ENCODE results near the gene TRMT61B. TPM values are rescaled to one million over a fixed set of nuclear protein-coding genes. Genes with fewer than 3 reads are reported as not detected.

The TRMT61B gene
- total and polyA plus RNA-seq, 9 of the 15 experiments (the other 6 are each of a cell fraction or from before 2014, with no cell fraction given), result 13.2 to 28.3 (median 19.5) TPM

- intact Hi-C loops (cut with micrococcal nuclease), result no loop called here
- no peak for FAIRE-seq
- WGBS (ENCODE audit: insufficient coverage, low coverage, missing lambda C conversion rate), result 0% methylated on average over 2 of the region's 2 CpGs
Measured at GRCh38 chr2:28833740-28834470, 36.2 kb downstream of the TRMT61B start.

GRCh38 chr2:28828382-28828781 lies 41.7 kb downstream of the TRMT61B start:
- intact Hi-C loops (cut with micrococcal nuclease), result loop anchor here (5.0 kb wide), 1 partner anchor 69 kb away; no protein-coding TSS in a partner anchor
- 0 out of 2 replicates have a peak, but pooled peaks have one; percentile 31 for TF ChIP-seq JUNB (CRISPR knock-in tag; conservative IDR thresholded peaks at IDR 0.05)
- TF ChIP-seq FOSL1 (tag; conservative IDR thresholded peaks at IDR 0.05), result peak; percentile 68
- peak; percentile 56; the same call in 1 of the 2 replicates for TF ChIP-seq JUND (IDR thresholded peaks at IDR 0.05; ENCODE audit: borderline replicate concordance, low read depth, low read length)
- TF ChIP-seq JUND (tag; IDR thresholded peaks at IDR 0.05; ENCODE audit: borderline replicate concordance, low read depth, low read length), result peak; percentile 61; the same call in 1 of the 3 replicates
- TF ChIP-seq MAFG (tag; conservative IDR thresholded peaks at IDR 0.05), result peak; percentile 45; the same call in 1 of the 2 replicates
- no peak for TF ChIP-seq PURB (CRISPR knock-in tag; IDR thresholded peaks at IDR 0.05; ENCODE audit: low read depth)
- TF ChIP-seq THAP12 (CRISPR knock-in tag; IDR thresholded peaks at IDR 0.05), result no peak
- TF ChIP-seq C11orf30 (IDR thresholded peaks at IDR 0.05; ENCODE audit: low read depth), result peak; percentile 47
- TF ChIP-seq ZNF316 (IDR thresholded peaks at IDR 0.05), result peak; percentile 42; the same call in 1 of the 2 replicates

More at GRCh38 chr2:28833740-28834470, 36.2 kb downstream of the TRMT61B start:
- Histone ChIP-seq H3K4me2 (ENCODE audit: insufficient read depth, low read length) (no peak overlapping the region), H3K9ac (ENCODE audit: insufficient read depth in 1 of 2, low read depth in 2 of 2, low read length in 2 of 2) (no peak overlapping the region), H3K27me3 (ENCODE audit: control insufficient read depth in 2 of 2, insufficient read depth in 2 of 2, low read length in 2 of 2) (no peaks in the 10 kb centered on the region), H4K20me1 (replicated peaks; ENCODE audit: control insufficient read depth, insufficient read depth, low read length) (no peaks in the 10 kb centered on the region), H3K4me1 (replicated peaks in 1 of 2; ENCODE audit: control insufficient read depth in 2 of 2, insufficient read depth in 2 of 2, low read length in 2 of 2) (no peaks in the 10 kb centered on the region), H3K4me3 (no peak overlapping the region), H3K36me3 (ENCODE audit: control insufficient read depth, insufficient read depth, low read length) (no peaks in the 10 kb centered on the region), H3K79me2 (ENCODE audit: control insufficient read depth, insufficient read depth, low read length) (no peaks in the 10 kb centered on the region), H3K9me3 (replicated peaks; ENCODE audit: control insufficient read depth, insufficient read depth, low read depth, low read length) (no peaks in the 10 kb centered on the region), H3K27ac (ENCODE audit: extremely low read depth, low read depth, low read length) (no peak overlapping the region), H3K9me1 (ENCODE audit: control insufficient read depth, insufficient read depth, low read length) (no peaks in the 10 kb centered on the region), H2AFZ (ENCODE audit: low read depth, low read length) (no peak overlapping the region)
- ChIA-PET CTCF (ENCODE audit: low intra/inter-chr PET ratio) (no interaction called here), POLR2A (no interaction called here)
- in situ Hi-C loops (cut with MboI), result loop anchor here (10.0 kb wide), 1 partner anchor 371 kb away; no protein-coding TSS in a partner anchor
- TF ChIP-seq C11orf30 (IDR thresholded peaks at IDR 0.05; ENCODE audit: low read depth), result peak; percentile 32; the same call in 1 of the 2 replicates
- peak; percentile 5; the same call in 1 of the 2 replicates for TF ChIP-seq NFE2L1 (tag; IDR thresholded peaks at IDR 0.05; ENCODE audit: borderline replicate concordance, low read depth)
- peak; percentile 55 for TF ChIP-seq ZNF316 (IDR thresholded peaks at IDR 0.05)
- TF ChIP-seq MAFG (tag; conservative IDR thresholded peaks at IDR 0.05), result peak; percentile 45; the same call in 1 of the 2 replicates
- no peak for TF ChIP-seq POLR2AphosphoS5 (IDR thresholded peaks at IDR 0.05; ENCODE audit: control insufficient read depth, insufficient read depth, low read depth, low read length)
- no TSS peak for BruUV-seq (replicated peaks)
- DNase-seq (ENCODE audit: extremely low read depth in 1 of 4, low spot score in 3 of 4), result no peak
- ATAC-seq, result no peak

More at GRCh38 chr2:28828382-28828781, 41.7 kb downstream of the TRMT61B start:
- no peaks in the 10 kb centered on the region for H3K4me1 ChIP-seq (replicated peaks in 1 of 2; ENCODE audit: control insufficient read depth in 2 of 2, insufficient read depth in 2 of 2, low read length in 2 of 2)
- ATAC-seq, result no peak
- no peak overlapping the region for H2AFZ ChIP-seq (ENCODE audit: low read depth, low read length)
- H3K27me3 ChIP-seq (ENCODE audit: control insufficient read depth in 2 of 2, insufficient read depth in 2 of 2, low read length in 2 of 2), result no peaks in the 10 kb centered on the region; a peak in 1 of 5 replicates
- no peaks in the 10 kb centered on the region for H3K9me3 ChIP-seq (replicated peaks; ENCODE audit: control insufficient read depth, insufficient read depth, low read depth, low read length)
- H3K9ac ChIP-seq (ENCODE audit: insufficient read depth in 1 of 2, low read depth in 2 of 2, low read length in 2 of 2), result no peak overlapping the region
- WGBS (ENCODE audit: insufficient coverage, low coverage, missing lambda C conversion rate), result 11% methylated on average over 2 of the region's 2 CpGs
- H3K9me1 ChIP-seq (ENCODE audit: control insufficient read depth, insufficient read depth, low read length), result no peaks in the 10 kb centered on the region
- H3K36me3 ChIP-seq (ENCODE audit: control insufficient read depth, insufficient read depth, low read length), result no peaks in the 10 kb centered on the region
- H3K79me2 ChIP-seq (ENCODE audit: control insufficient read depth, insufficient read depth, low read length), result no peaks in the 10 kb centered on the region
- H3K27ac ChIP-seq (ENCODE audit: extremely low read depth, low read depth, low read length), result no peak overlapping the region
- H3K4me2 ChIP-seq (ENCODE audit: insufficient read depth, low read length), result no peak overlapping the region
- ChIA-PET CTCF (ENCODE audit: low intra/inter-chr PET ratio) (interaction anchor here (0.6 kb wide), 1 partner anchor 165 kb away, joined by 4 read pairs; no protein-coding TSS in a partner anchor), POLR2A (no interaction called here)
- H4K20me1 ChIP-seq (replicated peaks; ENCODE audit: control insufficient read depth, insufficient read depth, low read length), result no peaks in the 10 kb centered on the region
- no TSS peak for BruUV-seq (replicated peaks)
- DNase-seq (ENCODE audit: extremely low read depth in 1 of 4, low spot score in 3 of 4), result no peak
- H3K4me3 ChIP-seq, result no peak overlapping the region
- no peak for FAIRE-seq
- in situ Hi-C loops (cut with MboI), result no loop called here
